Measurements from ENCODE around the gene LIG3. TPM values are rescaled to one million over a fixed set of nuclear protein-coding genes. Genes with fewer than 3 reads are reported as not detected.

Gene LIG3
- polyA plus RNA-seq, 3 donors from 2014 or later = 8.6 to 24.5 (median 13.4) TPM

DNA sequence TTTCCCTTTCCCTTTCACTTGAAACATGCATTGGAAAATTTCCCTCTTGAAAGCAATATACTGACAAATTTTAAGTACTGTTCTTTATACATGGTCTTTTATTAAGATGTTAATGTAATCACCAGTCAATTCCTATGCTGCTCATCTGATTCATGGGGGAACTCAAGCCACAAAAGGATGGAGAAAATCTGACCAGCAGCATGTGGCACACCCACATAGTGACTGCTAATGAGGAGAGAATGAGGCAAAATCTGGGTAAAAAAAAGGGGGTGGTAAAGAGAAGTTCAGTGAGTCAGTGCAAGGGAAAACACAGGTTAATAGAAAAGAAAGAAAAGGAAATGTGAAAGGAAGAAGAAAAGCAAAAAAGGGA, 71.9 kb downstream of the LIG3 start:
- Mint-ChIP-seq H3K36me3 (peaks cover 3 to 8% (median 7%) of the 10 kb centered on the region in 3 donors), H3K4me3 (peak overlapping the region; percentile 59 to 85 (median 70)), H3K27ac (peak overlapping the region; percentile 90 to 97 (median 96)), H3K9me3 (no peaks in the 10 kb centered on the region), H3K27me3 (ENCODE audit: low read depth in 3 of 3) (peaks cover 0 to 2% (median 0%) of the 10 kb centered on the region in 3 donors), H3K4me1 (peaks cover 68 to 80% of the 10 kb centered on the region in 2 donors)
- no peak for DNase-seq

DNA sequence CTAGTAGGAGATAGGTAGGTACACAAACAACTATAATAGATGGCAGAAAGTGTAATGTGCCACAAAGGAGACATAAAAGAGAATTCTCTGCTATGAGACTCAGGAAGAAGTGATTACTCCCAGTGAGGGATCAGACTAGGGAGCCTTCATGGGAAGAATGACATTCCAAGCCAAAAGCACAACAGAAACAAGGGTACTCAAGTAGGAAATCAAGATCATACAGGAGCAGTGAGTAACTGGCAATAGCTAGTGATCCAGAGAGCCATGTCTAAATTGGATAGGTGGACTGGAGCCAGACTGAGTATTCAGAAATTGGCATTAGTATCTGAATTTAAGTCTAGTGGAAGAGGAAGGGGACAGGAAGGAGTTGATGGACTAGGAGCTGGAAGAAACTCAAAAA, 72.5 kb downstream of the LIG3 start:
- no peak for DNase-seq
- Mint-ChIP-seq H3K27me3 (ENCODE audit: low read depth in 3 of 3) (peaks cover 0 to 2% (median 0%) of the 10 kb centered on the region in 3 donors), H3K4me3 (peak overlapping the region in 4 of 5 donors; percentile 43 to 85 (median 75)), H3K4me1 (peaks cover 73 to 84% of the 10 kb centered on the region in 2 donors), H3K9me3 (no peaks in the 10 kb centered on the region), H3K27ac (peak overlapping the region; percentile 90 to 97 (median 96)), H3K36me3 (peaks cover 3 to 11% (median 10%) of the 10 kb centered on the region in 3 donors)

DNA sequence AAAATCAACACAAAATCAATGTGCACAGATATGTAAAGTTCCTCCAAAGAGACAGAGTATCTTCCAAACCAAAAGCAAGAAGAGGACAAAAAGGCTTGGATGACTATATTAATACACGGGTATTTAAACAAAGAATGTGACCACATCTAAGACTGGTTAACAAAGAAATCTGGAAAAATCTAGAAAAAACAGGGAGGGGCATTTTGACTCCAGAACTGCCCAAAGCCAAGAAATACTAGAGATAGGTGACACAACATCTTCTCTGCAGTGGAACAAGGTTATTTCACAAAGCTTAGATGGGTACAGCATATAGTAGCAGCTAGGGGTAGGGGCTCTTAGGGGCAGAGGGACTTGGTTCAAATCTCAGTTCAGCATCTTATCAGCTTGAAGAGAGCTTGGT, 72.9 kb downstream of the LIG3 start:
- Mint-ChIP-seq H3K4me1 (peaks cover 76 to 87% of the 10 kb centered on the region in 2 donors), H3K27me3 (ENCODE audit: low read depth in 3 of 3) (peaks cover 0 to 2% (median 0%) of the 10 kb centered on the region in 3 donors), H3K9me3 (no peaks in the 10 kb centered on the region), H3K27ac (peak overlapping the region; percentile 90 to 97 (median 96)), H3K36me3 (peaks cover 3 to 15% (median 15%) of the 10 kb centered on the region in 3 donors), H3K4me3 (no peak overlapping the region)
- no peak for DNase-seq

DNA sequence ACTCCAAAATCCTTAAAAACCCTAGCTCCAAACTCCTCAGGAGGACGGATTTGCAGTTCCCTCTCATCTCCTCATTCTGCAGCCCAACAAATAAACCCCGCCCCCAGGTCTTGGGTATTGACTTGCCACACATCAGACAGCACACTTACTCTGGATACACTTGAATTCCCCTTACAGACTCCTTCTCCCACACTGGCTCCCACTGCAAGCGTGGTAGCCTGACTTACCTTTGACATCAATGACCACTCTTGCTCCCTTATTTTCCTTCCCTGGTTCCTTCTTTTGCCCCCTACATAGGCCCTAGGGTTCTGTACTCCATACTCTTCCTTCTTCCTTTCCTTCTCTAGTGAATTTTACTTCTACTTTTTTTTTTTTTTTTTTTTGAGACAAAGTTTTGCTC, 75.7 kb downstream of the LIG3 start:
- no peak for DNase-seq
- Mint-ChIP-seq H3K4me1 (peaks cover 65 to 81% of the 10 kb centered on the region in 2 donors), H3K27me3 (ENCODE audit: low read depth in 3 of 3) (peaks cover 0 to 2% (median 0%) of the 10 kb centered on the region in 3 donors), H3K27ac (peak overlapping the region in 4 of 6 donors; percentile 46 to 79 (median 76)), H3K4me3 (no peak overlapping the region), H3K9me3 (no peaks in the 10 kb centered on the region), H3K36me3 (peaks cover 14 to 23% (median 23%) of the 10 kb centered on the region in 3 donors)

DNA sequence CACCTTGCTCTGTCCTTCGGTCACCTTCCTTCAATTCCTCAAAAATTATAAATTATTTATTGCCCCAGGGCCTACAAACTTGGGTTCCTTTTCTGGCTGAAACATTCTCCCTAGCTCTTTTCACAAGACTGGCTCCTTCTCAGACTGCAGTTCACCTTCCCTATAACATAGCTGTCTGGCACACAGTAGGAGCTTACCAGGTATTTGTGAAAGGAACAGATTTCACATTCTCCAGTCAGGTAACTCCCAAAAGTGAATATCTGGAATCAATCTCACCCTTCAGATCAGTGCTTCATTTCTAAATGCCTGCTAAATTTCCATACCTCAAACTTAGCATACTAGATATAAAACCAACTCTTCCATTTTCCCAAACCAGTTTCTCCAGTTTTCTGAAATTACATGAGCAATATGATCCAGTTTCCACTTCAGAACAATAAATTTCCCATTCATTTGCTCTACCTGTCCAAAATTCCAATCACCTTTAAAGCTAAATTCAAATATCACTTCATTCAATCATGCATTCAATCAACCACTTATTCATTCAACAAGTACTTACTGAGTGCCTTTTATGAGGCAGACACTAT, 77.1 kb downstream of the LIG3 start:
- no peak overlapping the region for H3K4me3 Mint-ChIP-seq
- peaks cover under 1 to 3% (median 1%) of the 10 kb centered on the region in 3 donors for H3K27me3 Mint-ChIP-seq (ENCODE audit: low read depth in 3 of 3)
- H3K36me3 Mint-ChIP-seq = peaks cover 15 to 25% (median 24%) of the 10 kb centered on the region in 3 donors
- H3K4me1 Mint-ChIP-seq = peaks cover 58 to 77% of the 10 kb centered on the region in 2 donors
- H3K9me3 Mint-ChIP-seq = no peaks in the 10 kb centered on the region
- peak overlapping the region in 4 of 6 donors; percentile 11 to 81 (median 52) for H3K27ac Mint-ChIP-seq
- no peak for DNase-seq

Other genes starting within 250 kb of the LIG3 start
- 1 to 10 TPM in 2 of 3 donors, not detected in 1; 1.4 to 2.7 TPM for gene CCT6B, start 19.1 kb upstream of the LIG3 start, polyA plus RNA-seq
- 10 to 100 TPM; 12.2 to 29.4 (median 18.1) TPM for gene ZNF830, start 19.0 kb upstream of the LIG3 start, polyA plus RNA-seq
- gene RFFL, start 83.2 kb downstream of the LIG3 start, polyA plus RNA-seq = 10 to 100 TPM; 24.0 to 45.4 (median 34.0) TPM
- gene RAD51D, start 139.3 kb downstream of the LIG3 start, polyA plus RNA-seq = 10 to 100 TPM; 11.0 to 17.8 (median 13.8) TPM
- not detected for gene FNDC8, start 141.1 kb downstream of the LIG3 start, polyA plus RNA-seq
- 1 to 10 TPM; 2.1 to 4.7 (median 3.3) TPM for gene NLE1, start 161.8 kb downstream of the LIG3 start, polyA plus RNA-seq
- 1 to 10 TPM in 1 of 3 donors, under 1 TPM in 1, not detected in 1; 0.41 to 1.0 TPM for gene UNC45B, start 167.3 kb downstream of the LIG3 start, polyA plus RNA-seq
- not detected for gene SLC35G3, start 213.9 kb downstream of the LIG3 start, polyA plus RNA-seq